ENCODE results near the gene UGGT1. TPM values are rescaled to one million over a fixed set of nuclear protein-coding genes. Genes with fewer than 3 reads are reported as not detected.
A peak's percentile ranks its signal among the peaks of the same experiment; 100 is the strongest.
"Not testable (repeated sequence)": the region's sequence is repeated elsewhere in the genome, so short reads cannot be mapped to it uniquely, and the experiment has no call there.

The UGGT1 gene
- total RNA-seq, 4 donors from 2014 or later, result 17.8 to 57.2 (median 27.2) TPM

GRCh38 chr2:128198656-128199055 is 107.7 kb downstream of the UGGT1 start:
- DNase-seq (ENCODE audit: low spot score in 2 of 2), result no peak
- no peak overlapping the region for H3K4me3 ChIP-seq (ENCODE audit: low read depth, poor library complexity, severe bottlenecking)
- intact Hi-C loops (cut with DNase I; ENCODE audit: low total_unique reads), result no loop called here
- no peak for TF ChIP-seq POLR2A (IDR thresholded peaks at IDR 0.05)
- TF ChIP-seq, protein P1, sequence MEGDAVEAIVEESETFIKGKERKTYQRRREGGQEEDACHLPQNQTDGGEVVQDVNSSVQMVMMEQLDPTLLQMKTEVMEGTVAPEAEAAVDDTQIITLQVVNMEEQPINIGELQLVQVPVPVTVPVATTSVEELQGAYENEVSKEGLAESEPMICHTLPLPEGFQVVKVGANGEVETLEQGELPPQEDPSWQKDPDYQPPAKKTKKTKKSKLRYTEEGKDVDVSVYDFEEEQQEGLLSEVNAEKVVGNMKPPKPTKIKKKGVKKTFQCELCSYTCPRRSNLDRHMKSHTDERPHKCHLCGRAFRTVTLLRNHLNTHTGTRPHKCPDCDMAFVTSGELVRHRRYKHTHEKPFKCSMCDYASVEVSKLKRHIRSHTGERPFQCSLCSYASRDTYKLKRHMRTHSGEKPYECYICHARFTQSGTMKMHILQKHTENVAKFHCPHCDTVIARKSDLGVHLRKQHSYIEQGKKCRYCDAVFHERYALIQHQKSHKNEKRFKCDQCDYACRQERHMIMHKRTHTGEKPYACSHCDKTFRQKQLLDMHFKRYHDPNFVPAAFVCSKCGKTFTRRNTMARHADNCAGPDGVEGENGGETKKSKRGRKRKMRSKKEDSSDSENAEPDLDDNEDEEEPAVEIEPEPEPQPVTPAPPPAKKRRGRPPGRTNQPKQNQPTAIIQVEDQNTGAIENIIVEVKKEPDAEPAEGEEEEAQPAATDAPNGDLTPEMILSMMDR (IDR thresholded peaks at IDR 0.05), result no peak
- 45 to 63% methylated on average over 3 of the region's 3 CpGs for WGBS, 2 donors

GRCh38 chr2:128199141-128199540 is 108.1 kb downstream of the UGGT1 start:
- intact Hi-C loops (cut with DNase I; ENCODE audit: low total_unique reads), result no loop called here
- H3K4me3 ChIP-seq (ENCODE audit: low read depth, poor library complexity, severe bottlenecking), result no peak overlapping the region
- DNase-seq (ENCODE audit: low spot score in 2 of 2), result no peak
- 79 to 83% methylated on average over 7 of the region's 7 CpGs for WGBS, 2 donors
- no peak for TF ChIP-seq POLR2A (IDR thresholded peaks at IDR 0.05)
- TF ChIP-seq, protein P1 (IDR thresholded peaks at IDR 0.05), result no peak

DNA sequence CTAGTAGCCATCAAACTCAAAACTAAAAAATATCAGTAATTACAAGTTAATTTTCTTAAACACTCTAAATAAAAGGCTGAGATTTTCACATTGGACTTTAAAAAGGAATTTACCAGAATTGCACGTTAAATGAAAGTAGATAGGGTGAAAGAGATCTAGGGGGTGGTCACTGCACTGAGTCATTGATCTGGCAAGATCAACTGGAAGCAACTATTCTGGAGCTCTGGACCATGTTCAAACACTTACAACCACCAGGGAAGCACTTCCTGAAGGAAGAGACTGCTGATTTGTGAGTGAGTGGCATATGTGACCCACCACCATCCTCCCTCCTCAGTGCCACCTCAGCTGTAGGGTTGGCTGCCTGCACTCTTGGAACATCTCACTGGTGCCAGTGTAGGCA is 111.8 kb downstream of the UGGT1 start:
- TF ChIP-seq POLR2A (IDR thresholded peaks at IDR 0.05), result no peak
- TF ChIP-seq, protein P1 (IDR thresholded peaks at IDR 0.05), result no peak

GRCh38 chr2:128206245-128206644 is 115.2 kb downstream of the UGGT1 start:
- intact Hi-C loops (cut with DNase I; ENCODE audit: low total_unique reads), result no loop called here
- no peak for DNase-seq (ENCODE audit: low spot score in 2 of 2)
- H3K4me3 ChIP-seq (ENCODE audit: low read depth, poor library complexity, severe bottlenecking), result no peak overlapping the region
- TF ChIP-seq, protein P1 (IDR thresholded peaks at IDR 0.05), result no peak
- no peak for TF ChIP-seq POLR2A (IDR thresholded peaks at IDR 0.05)
- WGBS, 2 donors, result 70 to 88% methylated on average over 3 of the region's 3 CpGs

More for the DNA sequence above, 111.8 kb downstream of the UGGT1 start:
- WGBS, 2 donors, result 47 to 56% methylated on average over 1 of the region's 1 CpG
- no peak overlapping the region for H3K4me3 ChIP-seq (ENCODE audit: low read depth, poor library complexity, severe bottlenecking)
- DNase-seq (ENCODE audit: low spot score in 2 of 2), result no peak
- intact Hi-C loops (cut with DNase I; ENCODE audit: low total_unique reads), result no loop called here

DNA sequence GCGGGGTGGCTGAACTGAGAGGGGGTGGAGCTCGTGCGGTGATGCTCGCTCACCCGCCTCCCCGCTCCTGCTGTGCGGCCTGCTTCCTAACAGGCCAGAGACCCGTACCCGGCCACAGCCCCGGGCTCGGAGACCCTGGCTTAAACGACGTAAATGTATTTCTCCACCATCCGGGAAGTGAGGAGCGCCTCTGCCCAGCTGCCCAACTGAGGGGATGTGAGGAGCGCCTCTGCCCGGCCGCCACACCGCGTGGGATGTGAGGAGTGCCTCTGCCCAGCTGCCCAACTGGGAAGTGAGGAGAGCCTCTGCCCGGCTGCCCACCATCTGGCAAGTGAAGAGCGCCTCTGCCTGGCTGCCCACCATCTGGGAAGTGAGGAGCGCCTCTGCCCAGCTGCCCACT is 117.0 kb downstream of the UGGT1 start:
- WGBS, 2 donors, result 90 to 95% methylated on average over 16 to 18 of the region's 23 CpGs
- peak in 1 of 2 donors; percentile 70 for DNase-seq (ENCODE audit: low spot score in 2 of 2)
- TF ChIP-seq, protein P1 (IDR thresholded peaks at IDR 0.05), result no peak
- no peak for TF ChIP-seq POLR2A (IDR thresholded peaks at IDR 0.05)
- H3K4me3 ChIP-seq (ENCODE audit: low read depth, poor library complexity, severe bottlenecking), result no peak overlapping the region
- intact Hi-C loops (cut with DNase I; ENCODE audit: low total_unique reads), result no loop called here

- H3K4me3 ChIP-seq (ENCODE audit: low read depth, poor library complexity, severe bottlenecking); intact Hi-C loops (cut with DNase I; ENCODE audit: low total_unique reads): not testable (repeated sequence)
- DNase-seq (ENCODE audit: low spot score in 2 of 2), result peak in 1 of 2 donors; percentile 70
- WGBS, 2 donors, result 80 to 89% methylated on average over 10 to 21 of the region's 22 CpGs
Observed at GRCh38 chr2:128208631-128209324, 117.8 kb downstream of the UGGT1 start.

All from lower leg skin (tissue), 4 donors.